IMR-90 (cell line): ENCODE measurements around the gene PPP1R14D. TPM values are rescaled to one million over a fixed set of nuclear protein-coding genes. Genes with fewer than 3 reads are reported as not detected.

Source experiments
- ATAC-seq: fragments of 200-7000 bp; cut with Tn5 transposase; 2 replicates; pipeline ENCODE4 v1.9.1; 2020; ENCODE audit warnings: low read depth, mild to moderate bottlenecking, moderate library complexity
- BruUV-seq: library from RNA; stranded (reverse); fragments of 400-500 nt; replicated peaks from 2 replicates; lab custom pipeline; 2021; lab: Mats Ljungman, UMichigan
- CTCF ChIA-PET: fragments of 300-600 bp; formaldehyde crosslinking; extraction: SDS; loops from one replicate; lab custom pipeline; 2021; ENCODE audit warnings: antibody characterized with exemption; lab: Yijun Ruan, JAX
- POLR2A ChIA-PET: fragments of 300-600 bp; sonication (Branson Sonifier 250); formaldehyde crosslinking; loops from one replicate; lab custom pipeline; 2022; ENCODE audit warnings: antibody characterized with exemption; ENCODE audit not compliant: unreplicated experiment; lab: Charles Lee
- DNase-seq: peaks from one replicate; pipeline ENCODE4 v3.0.0; 2013
- H2AFZ ChIP-seq: replicated peaks from 2 replicates; pipeline ENCODE3; 2013; ENCODE audit warnings: low read length, mild to moderate bottlenecking; ENCODE audit not compliant: poor library complexity
- H2AK5ac ChIP-seq: 2 replicates; pipeline ENCODE4 v1.6.1; 2013; ENCODE audit warnings: low read depth, low read length, inconsistent platforms
- H2AK9ac ChIP-seq: replicated peaks from 2 replicates; pipeline ENCODE3; 2013; ENCODE audit warnings: mild to moderate bottlenecking, low read depth, low read length, moderate library complexity; ENCODE audit not compliant: poor library complexity
- H2BK120ac ChIP-seq: 2 replicates; pipeline ENCODE4 v1.6.1; 2013; ENCODE audit warnings: low read depth, low read length, inconsistent platforms
- H2BK15ac ChIP-seq: 3 replicates; pipeline ENCODE4 v1.6.1; 2013; ENCODE audit warnings: low read depth, low read length, inconsistent platforms
- H2BK20ac ChIP-seq: 2 replicates; pipeline ENCODE4 v1.6.1; 2013; ENCODE audit warnings: low read depth, mild to moderate bottlenecking, inconsistent platforms, low read length, moderate library complexity
- H2BK5ac ChIP-seq: 2 replicates; pipeline ENCODE4 v1.6.1; 2013; ENCODE audit warnings: mild to moderate bottlenecking, low read depth, low read length, inconsistent platforms; ENCODE audit not compliant: poor library complexity, severe bottlenecking
- H3K14ac ChIP-seq: replicated peaks from 2 replicates; pipeline ENCODE4 v1.6.1; 2013; ENCODE audit warnings: low read depth, low read length, inconsistent platforms
- H3K18ac ChIP-seq: 2 replicates; pipeline ENCODE4 v1.6.1; 2013; ENCODE audit warnings: low read depth, low read length, control low read depth
- H3K23ac ChIP-seq: 2 replicates; pipeline ENCODE4 v1.6.1; 2013; ENCODE audit warnings: low read depth, low read length, inconsistent platforms
- H3K27ac ChIP-seq: 2 replicates; pipeline ENCODE4 v1.5.1; 2013; ENCODE audit warnings: mild to moderate bottlenecking, control low read depth, low read length; ENCODE audit not compliant: insufficient read depth
- H3K27me3 ChIP-seq: 2 replicates; pipeline ENCODE4 v1.6.1; 2013; ENCODE audit warnings: low read length; ENCODE audit not compliant: control insufficient read depth, insufficient read depth
- H3K36me3 ChIP-seq: 2 replicates; pipeline ENCODE4 v1.6.1; 2013; ENCODE audit warnings: low read length, mixed read lengths; ENCODE audit not compliant: control insufficient read depth, insufficient read depth
- H3K4ac ChIP-seq: 2 replicates; pipeline ENCODE4 v1.6.1; 2013; ENCODE audit warnings: low read depth, low read length, inconsistent platforms
- H3K4me1 ChIP-seq: 2 replicates; pipeline ENCODE4 v1.6.1; 2013; ENCODE audit warnings: low read length, mixed read lengths; ENCODE audit not compliant: control insufficient read depth, insufficient read depth
- H3K4me2 ChIP-seq: 2 replicates; pipeline ENCODE4 v1.6.1; 2013; ENCODE audit warnings: low read depth, mild to moderate bottlenecking, control low read depth, low read length, moderate library complexity
- H3K4me3 ChIP-seq: 2 replicates; pipeline ENCODE4 v1.5.1; 2013; ENCODE audit warnings: low read depth, mild to moderate bottlenecking, control low read depth, low read length, moderate library complexity; ENCODE audit not compliant: insufficient read depth
- H3K56ac ChIP-seq: 2 replicates; pipeline ENCODE4 v1.6.1; 2013; ENCODE audit warnings: low read length, inconsistent platforms; ENCODE audit not compliant: insufficient read depth; ENCODE audit errors: extremely low read depth
- H3K79me1 ChIP-seq, 2 experiments: 2 replicates each; pipeline ENCODE4 v1.6.1; 2013; ENCODE audit warnings: low read length in 2 of 2, inconsistent platforms in 1 of 2, low read depth in 1 of 2
- H3K9ac ChIP-seq: 2 replicates; pipeline ENCODE4 v1.6.1; 2013; ENCODE audit warnings: low read depth, low read length, control low read depth
- H3K9me1 ChIP-seq: 2 replicates; pipeline ENCODE4 v1.6.1; 2013; ENCODE audit warnings: low read length, inconsistent platforms; ENCODE audit not compliant: insufficient read depth
- H3K9me3 ChIP-seq: 2 replicates; pipeline ENCODE4 v1.6.1; 2013; ENCODE audit warnings: low read length; ENCODE audit not compliant: control insufficient read depth, insufficient read depth
- H4K20me1 ChIP-seq: 2 replicates; pipeline ENCODE4 v1.6.1; 2013; ENCODE audit warnings: low read length, inconsistent platforms; ENCODE audit not compliant: insufficient read depth
- H4K5ac ChIP-seq: 2 replicates; pipeline ENCODE4 v1.6.1; 2013; ENCODE audit warnings: mild to moderate bottlenecking, low read depth, low read length, control low read depth
- H4K8ac ChIP-seq, 2 experiments: 2 replicates each; pipeline ENCODE4 v1.6.1; 2013; ENCODE audit warnings: low read depth in 2 of 2, low read length in 2 of 2, control low read depth in 1 of 2, inconsistent platforms in 1 of 2
- H4K91ac ChIP-seq: 2 replicates; pipeline ENCODE4 v1.6.1; 2013; ENCODE audit warnings: low read depth, low read length, inconsistent platforms; ENCODE audit not compliant: insufficient read depth
- BHLHE40 ChIP-seq: fragments of 150-350 bp; IDR thresholded peaks from 2 replicates; pipeline ENCODE4 v1.6.1; 2016; ENCODE audit warnings: mild to moderate bottlenecking, low read depth, low read length
- CEBPB ChIP-seq: IDR thresholded peaks from 2 replicates; pipeline ENCODE4 v1.6.1; 2012; ENCODE audit warnings: low read depth, low read length, improper control_type of control experiment
- CHD1 ChIP-seq: IDR thresholded peaks from 2 replicates; pipeline ENCODE4 v1.6.1; 2012; ENCODE audit warnings: low read depth, low read length, improper control_type of control experiment
- CTCF ChIP-seq: conservative IDR thresholded peaks from 2 replicates; pipeline ENCODE4 v1.5.1; 2012; ENCODE audit warnings: mild to moderate bottlenecking, low read depth, low read length, improper control_type of control experiment
- FOS ChIP-seq: fragments of 150-350 bp; IDR thresholded peaks from 2 replicates; pipeline ENCODE4 v1.6.1; 2016; ENCODE audit warnings: low read depth, low read length
- MAFK ChIP-seq: IDR thresholded peaks from 2 replicates; pipeline ENCODE4 v1.6.1; 2012; ENCODE audit warnings: low read depth, low read length, improper control_type of control experiment
- MAZ ChIP-seq: IDR thresholded peaks from 2 replicates; pipeline ENCODE4 v1.6.1; 2012; ENCODE audit warnings: low read depth, mild to moderate bottlenecking, low read length, improper control_type of control experiment, moderate library complexity, borderline replicate concordance
- MXI1 ChIP-seq: IDR thresholded peaks from 2 replicates; pipeline ENCODE4 v1.6.1; 2012; ENCODE audit warnings: low read depth, mild to moderate bottlenecking, low read length, moderate library complexity, borderline replicate concordance
- NFE2L2 ChIP-seq: fragments of 150-350 bp; IDR thresholded peaks from 2 replicates; pipeline ENCODE4 v1.6.1; 2016; ENCODE audit warnings: low read depth, mild to moderate bottlenecking, low read length
- POLR2A ChIP-seq: IDR thresholded peaks from 2 replicates; pipeline ENCODE4 v1.6.1; 2012; ENCODE audit warnings: mild to moderate bottlenecking, low read depth, low read length
- RAD21 ChIP-seq: IDR thresholded peaks from 2 replicates; pipeline ENCODE4 v1.6.1; 2012; ENCODE audit warnings: low read length, improper control_type of control experiment
- RCOR1 ChIP-seq: IDR thresholded peaks from 2 replicates; pipeline ENCODE4 v1.6.1; 2012; ENCODE audit warnings: mild to moderate bottlenecking, low read length, improper control_type of control experiment; ENCODE audit not compliant: insufficient replicate concordance
- RFX5 ChIP-seq: IDR thresholded peaks from 2 replicates; pipeline ENCODE4 v1.8.0; 2012; ENCODE audit warnings: low read depth, mild to moderate bottlenecking, low read length, moderate library complexity
- SMC3 ChIP-seq: fragments of 150-350 bp; IDR thresholded peaks from 2 replicates; pipeline ENCODE4 v1.6.1; 2016; ENCODE audit warnings: low read depth, mild to moderate bottlenecking, antibody characterized with exemption, low read length, moderate library complexity
- USF2 ChIP-seq: fragments of 150-350 bp; IDR thresholded peaks from 2 replicates; pipeline ENCODE4 v1.6.1; 2017; ENCODE audit warnings: mild to moderate bottlenecking, antibody characterized with exemption, low read length, low read depth
- WGBS, 2 experiments: methylation state at CpG; one replicate each; pipeline versions ENCODE4 v1.1.5 to v1.1.7; 2013; ENCODE audit warnings: missing lambda C conversion rate in 2 of 2; ENCODE audit not compliant: insufficient read length in 1 of 2; ENCODE audit errors: extremely low coverage in 2 of 2; 5-methylcytosine and 5-hydroxymethylcytosine counted together
- dilution Hi-C: fragments of 300-500 bp; cut with HindIII; formaldehyde crosslinking; loops from one replicate; pipeline ENCODE4 v1.14.3; 2018; ENCODE audit warnings: low sequenced_read_pairs; ENCODE audit not compliant: unreplicated experiment
- in situ Hi-C: fragments of 300-500 bp; cut with MboI; formaldehyde crosslinking; loops from 3 replicates; pipeline ENCODE4 v1.14.3; 2019; ENCODE audit warnings: low sequenced_read_pairs, inconsistent platforms, mixed read lengths
- intact Hi-C: fragments of 100-400 bp; cut with micrococcal nuclease; formaldehyde crosslinking; loops from 2 replicates; pipeline ENCODE4 v1.10.0; 2022
- polyA plus RNA-seq, 3 experiments: library from polyadenylated mRNA; depleted of rRNA; stranded (reverse); fragments of >200 nt; gene quantifications; 2 replicates each; pipeline ENCODE4 v1.2.3, GENCODE V29; 2012; ENCODE audit warnings: low replicate concordance in 1 of 3
- total RNA-seq: library from RNA; depleted of rRNA; stranded (reverse); fragments of >200 nt; gene quantifications from 2 replicates; pipeline ENCODE4 v1.2.3, GENCODE V29; 2012
- TF ChIP-seq, protein P1 (sequence below): fragments of 150-350 bp; IDR thresholded peaks from 2 replicates; pipeline ENCODE4 v1.6.1; 2016; ENCODE audit warnings: low read depth, mild to moderate bottlenecking, low read length, moderate library complexity, borderline replicate concordance

Gene PPP1R14D
- total and polyA plus RNA-seq, 2 of the 4 experiments (the other 2 are of a cell fraction) = not detected

DNA sequence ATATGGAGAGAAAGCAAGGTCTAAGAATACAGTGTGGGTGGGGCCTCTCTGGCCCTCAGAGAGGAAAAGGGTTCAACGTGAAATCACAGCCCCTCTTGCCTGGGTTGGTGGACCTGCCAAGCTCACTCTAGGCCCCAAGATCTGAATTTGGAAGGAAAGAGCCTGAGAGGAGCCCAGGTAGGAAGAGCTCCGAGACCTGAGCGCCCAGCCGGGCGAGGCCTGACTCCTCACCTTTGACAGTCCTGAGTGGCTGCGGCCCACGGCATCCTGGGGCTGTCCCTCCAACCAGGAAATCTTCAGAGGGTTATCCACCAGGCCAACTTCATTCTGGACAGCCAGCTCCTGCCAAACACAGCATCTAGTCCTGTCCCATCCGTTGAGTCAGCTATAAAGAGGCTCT lies 55.0 kb downstream of the PPP1R14D start:
- CTCF ChIA-PET = no interaction called here
- Histone ChIP-seq H3K23ac (no peak overlapping the region), H3K9ac (no peak overlapping the region), H2BK5ac (no peak overlapping the region), H3K14ac (no peak overlapping the region), H2BK120ac (no peak overlapping the region), H3K27ac (no peak overlapping the region), H3K36me3 (peaks cover 54% of the 10 kb centered on the region), H3K9me1 (no peaks in the 10 kb centered on the region), H3K4me2 (no peak overlapping the region), H3K79me1 (no peaks in the 10 kb centered on the region), H2BK15ac (no peak overlapping the region), H2AK9ac (no peak overlapping the region), H2AK5ac (no peak overlapping the region), H3K4me1 (no peaks in the 10 kb centered on the region; the same call in 1 of the 2 replicates), H3K27me3 (no peaks in the 10 kb centered on the region), H3K56ac (no peak overlapping the region), H3K18ac (no peak overlapping the region), H3K4ac (no peak overlapping the region), H3K9me3 (no peaks in the 10 kb centered on the region), H4K20me1 (no peaks in the 10 kb centered on the region), H4K8ac (no peak overlapping the region), H3K4me3 (no peak overlapping the region), H4K91ac (no peak overlapping the region), H2AFZ (no peak overlapping the region), H2BK20ac (no peak overlapping the region), H4K5ac (no peak overlapping the region)
- intact Hi-C loops = no loop called here
- dilution Hi-C loops = no loop called here
- DNase-seq (no peak), ATAC-seq (no peak)
- in situ Hi-C loops = no loop called here
- POLR2A ChIA-PET = no interaction called here
- no peak for TF ChIP-seq RFX5
- TF ChIP-seq SMC3 = no peak
- no peak for TF ChIP-seq POLR2A
- no peak for TF ChIP-seq RCOR1
- TF ChIP-seq, protein P1, sequence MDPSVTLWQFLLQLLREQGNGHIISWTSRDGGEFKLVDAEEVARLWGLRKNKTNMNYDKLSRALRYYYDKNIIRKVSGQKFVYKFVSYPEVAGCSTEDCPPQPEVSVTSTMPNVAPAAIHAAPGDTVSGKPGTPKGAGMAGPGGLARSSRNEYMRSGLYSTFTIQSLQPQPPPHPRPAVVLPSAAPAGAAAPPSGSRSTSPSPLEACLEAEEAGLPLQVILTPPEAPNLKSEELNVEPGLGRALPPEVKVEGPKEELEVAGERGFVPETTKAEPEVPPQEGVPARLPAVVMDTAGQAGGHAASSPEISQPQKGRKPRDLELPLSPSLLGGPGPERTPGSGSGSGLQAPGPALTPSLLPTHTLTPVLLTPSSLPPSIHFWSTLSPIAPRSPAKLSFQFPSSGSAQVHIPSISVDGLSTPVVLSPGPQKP = no peak
- no peak for TF ChIP-seq MAFK
- TF ChIP-seq USF2 = no peak
- TF ChIP-seq CTCF = no peak
- no peak for TF ChIP-seq CEBPB
- TF ChIP-seq NFE2L2 = no peak
- TF ChIP-seq FOS = no peak
- TF ChIP-seq BHLHE40 = no peak
- no peak for TF ChIP-seq CHD1
- TF ChIP-seq MAZ = no peak
- no peak for TF ChIP-seq RAD21
- TF ChIP-seq MXI1 = no peak
- 100% methylated on average over 5 of the region's 8 CpGs; no CpG with 5 or more reads in 1 of the 2 experiments for WGBS, 2 experiments
- no TSS peak for BruUV-seq
